ENCODE measurements around the gene U2SURP.

DNA sequence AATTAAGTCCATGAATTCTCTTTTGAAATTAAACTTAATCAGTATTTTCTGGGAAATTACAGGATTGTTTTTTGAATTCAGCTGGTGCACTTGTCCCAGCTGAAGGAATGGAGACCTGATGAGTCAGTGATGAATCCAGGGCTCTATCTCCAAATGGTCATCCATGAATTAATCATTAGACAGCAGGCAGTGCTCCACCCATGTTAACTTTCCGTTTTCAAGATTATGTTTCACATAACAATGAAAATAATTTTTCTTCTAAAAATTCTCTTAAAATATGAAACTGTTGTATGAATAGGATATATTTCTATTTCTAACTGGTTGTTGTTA, 24.0 kb upstream of the U2SURP start:
- no peak for TF ChIP-seq POLR2A (IDR thresholded peaks at IDR 0.05)
- TF ChIP-seq, protein P1, sequence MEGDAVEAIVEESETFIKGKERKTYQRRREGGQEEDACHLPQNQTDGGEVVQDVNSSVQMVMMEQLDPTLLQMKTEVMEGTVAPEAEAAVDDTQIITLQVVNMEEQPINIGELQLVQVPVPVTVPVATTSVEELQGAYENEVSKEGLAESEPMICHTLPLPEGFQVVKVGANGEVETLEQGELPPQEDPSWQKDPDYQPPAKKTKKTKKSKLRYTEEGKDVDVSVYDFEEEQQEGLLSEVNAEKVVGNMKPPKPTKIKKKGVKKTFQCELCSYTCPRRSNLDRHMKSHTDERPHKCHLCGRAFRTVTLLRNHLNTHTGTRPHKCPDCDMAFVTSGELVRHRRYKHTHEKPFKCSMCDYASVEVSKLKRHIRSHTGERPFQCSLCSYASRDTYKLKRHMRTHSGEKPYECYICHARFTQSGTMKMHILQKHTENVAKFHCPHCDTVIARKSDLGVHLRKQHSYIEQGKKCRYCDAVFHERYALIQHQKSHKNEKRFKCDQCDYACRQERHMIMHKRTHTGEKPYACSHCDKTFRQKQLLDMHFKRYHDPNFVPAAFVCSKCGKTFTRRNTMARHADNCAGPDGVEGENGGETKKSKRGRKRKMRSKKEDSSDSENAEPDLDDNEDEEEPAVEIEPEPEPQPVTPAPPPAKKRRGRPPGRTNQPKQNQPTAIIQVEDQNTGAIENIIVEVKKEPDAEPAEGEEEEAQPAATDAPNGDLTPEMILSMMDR (IDR thresholded peaks at IDR 0.05), result no peak

Measured in upper lobe of left lung (tissue), 4 donors.